Pancreas (tissue), 10 donors: ENCODE measurements around the gene UBASH3B. TPM values are rescaled to one million over a fixed set of nuclear protein-coding genes. Genes with fewer than 3 reads are reported as not detected.
A peak's percentile ranks its signal among the peaks of the same experiment; 100 is the strongest.

ENCODE experiments used
- ATAC-seq, 4 donors: fragments of 200-7000 bp; cut with Tn5 transposase; one replicate each; pipeline versions ENCODE4 v1.8.0 to v1.9.1; 2020; ENCODE audit warnings: mild to moderate bottlenecking in 4 of 4, moderate library complexity in 4 of 4
- DNase-seq, 6 donors: peaks; one replicate each; pipeline ENCODE4 v3.0.0-alpha.2; 2020
- FAIRE-seq: peaks from 2 replicates; lab custom pipeline; 2012; peaks lifted over from hg19 to GRCh38; lab: Jason Lieb, UNC
- H3K27ac ChIP-seq, 4 donors: fragments of 200-600 bp; sonication (generic); 1 replicate in 3 of 4; 2 replicates in 1 of 4; pipeline versions ENCODE4 v1.5.0 to v1.8.0; 2020
- H3K27me3 ChIP-seq, 4 donors: fragments of 200-600 bp; one replicate each; pipeline ENCODE4 v1.8.0; 2021
- H3K36me3 ChIP-seq, 3 donors: fragments of 200-600 bp; sonication (generic) in 1 of 3; one replicate each; pipeline versions ENCODE4 v1.5.0 to v1.8.0; 2020 to 2021
- H3K4me1 ChIP-seq, 3 donors: fragments of 200-600 bp; one replicate each; pipeline ENCODE4 v1.8.0; 2021
- H3K4me3 ChIP-seq, 4 donors: fragments of 200-600 bp; sonication (generic) in 2 of 4; one replicate each; pipeline versions ENCODE4 v1.5.0 to v1.8.0; 2020 to 2021
- H3K9me3 ChIP-seq, 4 donors: fragments of 200-600 bp; one replicate each; pipeline ENCODE4 v1.8.0; 2021
- WGBS, 2 donors: extraction: QIAGEN DNeasy Blood & Tissue Kit; methylation state at CpG; one replicate each; pipeline ENCODE4 v1.1.7; 2013; 5-methylcytosine and 5-hydroxymethylcytosine counted together
- intact Hi-C, 3 donors: fragments of 100-400 bp; cut with DNase I; formaldehyde crosslinking; loops; one replicate each; pipeline versions ENCODE4 v1.11.1 to v1.14.2; 2022
- polyA plus RNA-seq, 2 donors: library from polyadenylated mRNA; stranded (reverse); fragments of 200-250 nt; gene quantifications; one replicate each; pipeline ENCODE4 v1.2.3, GENCODE V29; 2013
- total RNA-seq, 6 donors: library from RNA; stranded (reverse); fragmentation: NEBNext Ultra II Directional in 4 of 6; extraction: Animal tissue kit (Norgen Biotek cat#: 25700) in 4 of 6; gene quantifications; one replicate each; pipeline versions ENCODE4 v1.2.1 to v1.2.4, GENCODE V29; 2021 to 2023
- TF ChIP-seq, protein P1 (sequence below), 4 donors: fragments of 200-600 bp; sonication (generic) in 3 of 4; IDR thresholded peaks; one replicate each; pipeline versions ENCODE4 v1.5.0 to v1.8.0; 2021; ENCODE audit warnings: antibody characterized with exemption in 4 of 4
- donor health status: healthy with polysubstance abuse.
- donor health status: DM: no; HTN: no; CAD: no; lungs with moderate emphysema.
- donor health status: DM: no; HTN: no; CAD: no.
- donor health status: control.
- donor health status: control.
- donor health status: Bipolar disorder and iron deficiency.
- donor health status: DM: yes; HTN: yes; CAD: no.
- donor health status: DM: no; HTN: no; CAD: no.
- donor health status: DM: no; HTN: no; CAD: no.
- donor health status: DM: yes; HTN: yes; CAD: no.

Gene UBASH3B
- total and polyA plus RNA-seq, 8 donors: 0.56 to 5.8 (median 1.8) TPM

DNA sequence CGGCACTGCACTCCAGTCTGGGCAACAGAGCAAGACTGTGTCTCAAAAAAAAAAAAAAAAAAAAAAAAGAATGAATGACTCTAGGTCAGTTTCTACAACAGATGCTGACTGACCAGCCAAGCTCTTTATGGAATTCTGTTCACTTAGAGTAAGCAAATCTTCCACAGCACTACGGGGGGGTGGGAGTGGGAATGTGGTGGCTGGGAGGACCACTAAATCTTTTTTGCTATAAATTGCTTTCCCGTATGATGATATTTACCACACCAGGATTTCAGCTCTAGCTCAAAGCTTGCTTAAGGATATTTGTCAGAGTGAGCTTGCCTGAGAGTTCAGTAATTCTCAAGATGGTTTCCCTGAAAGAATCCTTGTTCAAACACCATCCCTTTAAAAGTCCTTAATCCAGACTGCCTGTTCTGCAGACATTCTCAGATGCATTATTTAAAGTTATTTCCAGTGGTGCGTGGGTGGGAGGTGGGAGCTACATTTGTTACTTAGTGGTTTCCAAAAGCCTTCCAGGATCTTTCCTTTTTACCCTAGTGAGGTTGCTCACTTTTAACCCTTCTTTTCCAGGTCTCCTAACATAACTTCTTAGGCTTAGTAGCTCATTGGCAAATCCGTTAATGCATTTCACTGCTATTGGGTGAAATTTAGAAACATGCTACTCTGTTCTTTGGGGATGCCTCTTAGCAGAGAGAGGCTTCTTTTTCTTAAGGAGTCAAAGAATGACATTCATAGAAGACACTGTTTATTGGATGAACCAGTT lies 65.9 kb downstream of the UBASH3B start:
- DNase-seq (no peak), ATAC-seq (peak in 1 of 4 donors; percentile 23), FAIRE-seq (no peak)
- no peaks in the 10 kb centered on the region for H3K36me3 ChIP-seq
- no peak overlapping the region for H3K27ac ChIP-seq
- no peaks in the 10 kb centered on the region for H3K27me3 ChIP-seq
- TF ChIP-seq, protein P1, sequence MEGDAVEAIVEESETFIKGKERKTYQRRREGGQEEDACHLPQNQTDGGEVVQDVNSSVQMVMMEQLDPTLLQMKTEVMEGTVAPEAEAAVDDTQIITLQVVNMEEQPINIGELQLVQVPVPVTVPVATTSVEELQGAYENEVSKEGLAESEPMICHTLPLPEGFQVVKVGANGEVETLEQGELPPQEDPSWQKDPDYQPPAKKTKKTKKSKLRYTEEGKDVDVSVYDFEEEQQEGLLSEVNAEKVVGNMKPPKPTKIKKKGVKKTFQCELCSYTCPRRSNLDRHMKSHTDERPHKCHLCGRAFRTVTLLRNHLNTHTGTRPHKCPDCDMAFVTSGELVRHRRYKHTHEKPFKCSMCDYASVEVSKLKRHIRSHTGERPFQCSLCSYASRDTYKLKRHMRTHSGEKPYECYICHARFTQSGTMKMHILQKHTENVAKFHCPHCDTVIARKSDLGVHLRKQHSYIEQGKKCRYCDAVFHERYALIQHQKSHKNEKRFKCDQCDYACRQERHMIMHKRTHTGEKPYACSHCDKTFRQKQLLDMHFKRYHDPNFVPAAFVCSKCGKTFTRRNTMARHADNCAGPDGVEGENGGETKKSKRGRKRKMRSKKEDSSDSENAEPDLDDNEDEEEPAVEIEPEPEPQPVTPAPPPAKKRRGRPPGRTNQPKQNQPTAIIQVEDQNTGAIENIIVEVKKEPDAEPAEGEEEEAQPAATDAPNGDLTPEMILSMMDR (IDR thresholded peaks at IDR 0.05): no peak
- no peaks in the 10 kb centered on the region for H3K9me3 ChIP-seq
- H3K4me3 ChIP-seq: no peak overlapping the region
- H3K4me1 ChIP-seq: no peaks in the 10 kb centered on the region
- intact Hi-C loops: no loop called here
- WGBS, 2 donors: 50 to 62% methylated on average over 5 of the region's 5 CpGs

DNA sequence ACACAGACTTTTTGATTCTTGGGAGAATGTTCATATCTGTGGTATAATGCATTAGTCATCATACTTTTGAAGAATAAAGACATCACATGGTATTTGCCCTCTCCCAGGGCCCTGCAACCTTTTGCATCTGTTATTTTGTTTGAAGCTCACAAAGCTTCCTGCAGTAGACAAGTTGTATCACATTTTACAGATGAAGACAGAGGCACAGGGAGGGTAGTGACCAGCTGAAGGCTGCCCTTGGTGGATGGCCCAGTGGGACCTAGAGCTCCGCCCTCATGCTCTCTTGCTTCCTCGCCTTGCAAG lies 66.4 kb downstream of the UBASH3B start:
- Histone ChIP-seq H3K4me3 (no peak overlapping the region), H3K9me3 (no peaks in the 10 kb centered on the region), H3K27me3 (no peaks in the 10 kb centered on the region), H3K27ac (no peak overlapping the region), H3K36me3 (no peaks in the 10 kb centered on the region), H3K4me1 (no peaks in the 10 kb centered on the region)
- WGBS, 2 donors: 79 to 86% methylated on average over 2 of the region's 2 CpGs
- TF ChIP-seq, protein P1 (IDR thresholded peaks at IDR 0.05): no peak
- DNase-seq (no peak), ATAC-seq (peak in 1 of 4 donors; percentile 35), FAIRE-seq (no peak)
- intact Hi-C loops: no loop called here

DNA sequence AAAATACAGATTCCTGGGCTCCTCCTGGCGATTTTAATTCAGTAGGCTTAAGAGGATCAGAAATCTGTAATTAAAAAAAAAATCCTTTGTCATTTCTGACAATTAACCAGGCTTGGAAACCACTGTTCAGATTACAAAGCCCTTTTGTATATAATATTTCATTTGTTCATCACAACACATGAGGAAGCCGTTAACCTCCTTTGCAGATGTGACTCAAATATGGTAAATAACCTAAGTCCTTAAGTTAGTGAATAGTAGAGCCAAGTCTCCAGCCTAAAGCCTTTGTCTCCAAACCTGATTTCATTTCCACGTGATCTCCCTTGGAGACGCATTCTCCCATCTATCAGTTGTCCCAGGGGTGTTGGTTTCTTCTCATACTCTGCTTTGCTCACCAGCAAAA lies 67.6 kb downstream of the UBASH3B start:
- 72 to 82% methylated on average over 4 of the region's 4 CpGs for WGBS, 2 donors
- no peak overlapping the region for H3K27ac ChIP-seq
- no peak overlapping the region for H3K4me3 ChIP-seq
- FAIRE-seq (no peak), DNase-seq (no peak), ATAC-seq (no peak)
- intact Hi-C loops: no loop called here
- H3K9me3 ChIP-seq: no peaks in the 10 kb centered on the region
- no peaks in the 10 kb centered on the region for H3K36me3 ChIP-seq
- H3K27me3 ChIP-seq: no peaks in the 10 kb centered on the region
- TF ChIP-seq, protein P1 (IDR thresholded peaks at IDR 0.05): no peak
- no peaks in the 10 kb centered on the region for H3K4me1 ChIP-seq

DNA sequence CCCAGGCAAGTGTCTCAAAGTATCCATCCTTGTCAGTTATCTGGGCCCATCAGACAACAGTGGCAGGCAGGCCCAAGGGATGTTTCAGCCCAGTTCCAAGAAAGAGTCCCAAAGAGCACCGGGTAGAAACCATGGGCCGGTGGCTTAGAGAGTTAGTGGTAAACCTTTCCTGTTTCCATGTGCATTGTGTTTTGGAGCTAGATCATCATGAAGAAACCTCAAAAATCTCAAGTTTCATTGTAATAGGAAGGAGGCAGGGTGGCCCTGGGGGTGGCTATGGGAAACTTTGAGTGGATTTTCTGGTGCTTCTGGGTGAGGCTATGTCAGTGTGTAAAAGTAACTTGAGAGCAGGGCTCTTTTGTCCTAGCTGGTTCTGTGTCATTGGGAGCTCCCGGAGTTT lies 68.1 kb downstream of the UBASH3B start:
- no peak for DNase-seq
- H3K27me3 ChIP-seq: no peaks in the 10 kb centered on the region
- no peaks in the 10 kb centered on the region for H3K4me1 ChIP-seq
- H3K9me3 ChIP-seq: no peaks in the 10 kb centered on the region
- no peak overlapping the region for H3K27ac ChIP-seq
- 82% methylated on average over 3 of the region's 3 CpGs for WGBS, 2 donors
- no peaks in the 10 kb centered on the region for H3K36me3 ChIP-seq
- intact Hi-C loops: no loop called here
- no peak overlapping the region for H3K4me3 ChIP-seq
- TF ChIP-seq, protein P1 (IDR thresholded peaks at IDR 0.05): no peak
- FAIRE-seq: no peak
- no peak for ATAC-seq

DNA sequence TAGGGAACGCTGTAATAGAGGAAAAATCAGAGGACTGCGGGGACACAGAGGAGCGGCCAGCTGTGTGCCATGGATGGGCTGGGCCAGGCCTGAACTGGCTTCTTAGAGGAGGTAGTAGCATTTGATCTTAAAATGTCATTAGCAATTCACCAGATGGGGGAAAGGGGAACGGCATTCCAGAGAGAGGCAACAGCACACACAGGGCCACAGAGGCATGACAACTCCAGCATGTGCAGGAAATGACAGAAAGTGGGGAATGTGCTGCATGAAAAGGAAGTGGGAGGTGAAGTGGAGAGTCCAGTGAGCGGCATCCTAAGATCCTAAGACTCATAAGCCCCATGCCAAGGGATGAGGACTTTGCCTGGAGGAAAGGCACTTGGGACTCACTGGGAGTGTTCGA lies 69.0 kb downstream of the UBASH3B start:
- Histone ChIP-seq H3K4me1 (no peaks in the 10 kb centered on the region), H3K27me3 (no peaks in the 10 kb centered on the region), H3K36me3 (no peaks in the 10 kb centered on the region), H3K4me3 (no peak overlapping the region), H3K27ac (no peak overlapping the region), H3K9me3 (no peaks in the 10 kb centered on the region)
- ATAC-seq (no peak), FAIRE-seq (no peak), DNase-seq (no peak)
- intact Hi-C loops: no loop called here
- TF ChIP-seq, protein P1 (IDR thresholded peaks at IDR 0.05): no peak
- 73 to 76% methylated on average over 6 of the region's 6 CpGs for WGBS, 2 donors
